ENCODE results near the gene CFAP299.
"Not testable (repeated sequence)": the region's sequence is repeated elsewhere in the genome, so short reads cannot be mapped to it uniquely, and the experiment has no call there.

The CFAP299 gene

DNA sequence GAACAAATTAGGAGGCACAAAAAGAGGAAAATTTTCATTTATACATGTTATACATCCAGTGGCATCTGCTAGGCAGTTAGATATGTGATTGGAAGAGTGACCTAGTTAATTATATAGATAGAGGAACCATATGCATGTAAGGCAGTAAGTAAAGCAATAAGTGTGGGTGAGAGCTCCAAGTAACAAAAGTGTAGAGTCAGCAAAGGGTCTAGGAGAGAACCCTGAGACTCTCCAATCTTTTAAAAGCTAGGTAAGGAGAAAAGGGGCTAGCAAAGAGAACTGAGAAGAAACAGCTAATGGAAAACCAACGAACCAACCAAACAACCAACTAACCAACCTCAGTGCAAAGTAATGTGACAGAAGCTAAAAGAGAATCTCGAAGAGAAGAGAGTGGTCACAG is 3.8 kb upstream of the CFAP299 start:
- WGBS, 2 experiments (ENCODE audit: insufficient coverage in 2 of 2) = 100% methylated on average over 1 of the region's 2 CpGs
- Histone ChIP-seq H3K36me3 (ENCODE audit: control insufficient read depth, insufficient read depth, low read length) (no peaks in the 10 kb centered on the region), H3K4me1 (ENCODE audit: control insufficient read depth, insufficient read depth, low read length, poor library complexity, severe bottlenecking) (no peaks in the 10 kb centered on the region), H3K9me3 (ENCODE audit: control insufficient read depth, low read length) (no peaks in the 10 kb centered on the region), H3K27ac (ENCODE audit: low read depth, low read length, severe bottlenecking) (no peak overlapping the region), H3K4me3 (ENCODE audit: extremely low read depth, insufficient read depth, low read length, poor library complexity, severe bottlenecking) (no peak overlapping the region)

DNA sequence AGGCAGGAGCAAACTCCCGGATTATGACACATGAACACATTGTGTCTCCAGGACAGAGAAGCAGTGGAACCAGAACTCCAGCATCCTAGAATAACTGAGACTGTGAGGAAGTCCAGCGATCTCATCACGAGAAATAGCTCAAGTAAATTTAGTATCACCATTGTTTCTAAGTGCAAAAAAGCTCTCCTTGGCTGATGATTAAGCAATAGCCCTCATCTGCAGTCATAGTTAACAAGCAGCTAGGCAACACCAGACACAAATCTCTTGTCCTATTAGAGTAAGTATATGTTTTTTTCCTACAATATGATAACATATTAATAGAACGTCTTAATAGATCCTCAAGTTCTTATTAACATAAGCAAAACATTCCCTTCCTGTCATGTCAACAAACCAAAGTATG is 2.4 kb upstream of the CFAP299 start:
- 81 to 93% methylated on average over 3 of the region's 4 CpGs for WGBS, 2 experiments (ENCODE audit: insufficient coverage in 2 of 2)
- H3K4me3 ChIP-seq (ENCODE audit: extremely low read depth, insufficient read depth, low read length, poor library complexity, severe bottlenecking) = no peak overlapping the region
- H3K9me3 ChIP-seq (ENCODE audit: control insufficient read depth, low read length) = no peaks in the 10 kb centered on the region
- H3K27ac ChIP-seq (ENCODE audit: low read depth, low read length, severe bottlenecking) = no peak overlapping the region
- no peaks in the 10 kb centered on the region for H3K4me1 ChIP-seq (ENCODE audit: control insufficient read depth, insufficient read depth, low read length, poor library complexity, severe bottlenecking)
- H3K36me3 ChIP-seq (ENCODE audit: control insufficient read depth, insufficient read depth, low read length) = no peaks in the 10 kb centered on the region

DNA sequence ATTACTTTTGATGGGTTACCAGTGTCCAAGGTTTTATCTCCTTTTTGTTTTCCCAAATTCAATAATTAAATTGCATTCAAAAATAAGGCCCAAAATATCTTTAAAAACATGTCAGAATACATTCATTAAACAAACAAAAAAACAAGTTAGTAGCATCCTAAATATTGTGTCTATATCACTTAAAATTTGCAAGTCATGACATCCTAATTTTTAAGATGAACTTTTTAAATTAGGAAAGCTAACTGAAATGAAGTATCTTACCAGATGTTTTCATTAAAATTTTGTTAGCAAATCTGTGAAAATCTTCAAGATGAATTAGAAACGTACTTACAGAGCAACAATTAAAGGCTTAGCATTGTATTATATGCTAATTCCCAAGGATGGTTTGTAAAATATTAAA is 962 bp upstream of the CFAP299 start:
- no CpG with 5 or more reads among the region's 1 CpG for WGBS, 2 experiments (ENCODE audit: insufficient coverage in 2 of 2)
- Histone ChIP-seq H3K9me3 (ENCODE audit: control insufficient read depth, low read length) (no peaks in the 10 kb centered on the region), H3K36me3 (ENCODE audit: control insufficient read depth, insufficient read depth, low read length) (no peaks in the 10 kb centered on the region), H3K4me1 (ENCODE audit: control insufficient read depth, insufficient read depth, low read length, poor library complexity, severe bottlenecking) (no peaks in the 10 kb centered on the region), H3K27ac (ENCODE audit: low read depth, low read length, severe bottlenecking) (no peak overlapping the region), H3K4me3 (ENCODE audit: extremely low read depth, insufficient read depth, low read length, poor library complexity, severe bottlenecking) (no peak overlapping the region)

DNA sequence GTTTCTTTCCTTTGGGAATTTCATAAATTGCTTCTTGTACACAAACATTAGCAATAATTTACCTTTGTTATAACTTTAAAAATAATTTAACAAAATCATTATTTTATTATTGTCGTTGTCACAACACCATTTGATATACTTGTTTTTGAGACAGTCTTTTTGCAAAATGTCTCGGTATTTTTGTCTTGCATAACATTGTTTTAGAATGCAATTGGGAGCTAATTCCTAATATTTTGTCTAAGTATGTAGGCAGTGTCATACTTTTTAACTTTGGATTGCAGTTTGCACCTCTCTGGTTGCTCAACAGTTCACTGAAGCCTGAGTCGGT is 340 bp upstream of the CFAP299 start:
- 0% methylated on average over 1 of the region's 3 CpGs; no CpG with 5 or more reads in 1 of the 2 experiments for WGBS, 2 experiments (ENCODE audit: insufficient coverage in 2 of 2)
- no peak overlapping the region for H3K27ac ChIP-seq (ENCODE audit: low read depth, low read length, severe bottlenecking)
- no peaks in the 10 kb centered on the region for H3K9me3 ChIP-seq (ENCODE audit: control insufficient read depth, low read length)
- H3K4me3 ChIP-seq (ENCODE audit: extremely low read depth, insufficient read depth, low read length, poor library complexity, severe bottlenecking) = peak overlapping the region; percentile 55
- no peaks in the 10 kb centered on the region for H3K4me1 ChIP-seq (ENCODE audit: control insufficient read depth, insufficient read depth, low read length, poor library complexity, severe bottlenecking)
- H3K36me3 ChIP-seq (ENCODE audit: control insufficient read depth, insufficient read depth, low read length) = no peaks in the 10 kb centered on the region

DNA sequence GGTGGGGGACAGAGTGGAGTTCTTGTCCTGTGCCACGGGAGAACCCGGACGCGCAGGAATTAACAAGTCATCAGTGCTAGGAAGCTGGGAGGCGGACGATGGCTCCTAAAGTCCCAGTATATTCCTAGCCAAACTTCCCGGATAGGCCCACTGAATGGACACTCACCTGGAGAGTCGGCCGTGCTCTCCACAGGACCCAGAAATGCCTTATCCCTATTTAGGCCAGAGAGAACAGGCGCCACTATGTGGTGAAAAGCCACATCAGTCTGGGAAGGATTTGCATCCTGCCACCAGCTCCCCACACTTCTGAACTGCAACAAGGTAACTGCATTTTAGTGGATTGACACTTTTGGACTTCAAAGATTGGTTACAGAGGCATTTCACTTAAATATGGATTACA is 1.1 kb downstream of the CFAP299 start:
- 0 to 21% methylated on average over 3 to 4 of the region's 10 CpGs for WGBS, 2 experiments (ENCODE audit: insufficient coverage in 2 of 2)
- Histone ChIP-seq H3K4me3 (ENCODE audit: extremely low read depth, insufficient read depth, low read length, poor library complexity, severe bottlenecking) (no peak overlapping the region), H3K36me3 (ENCODE audit: control insufficient read depth, insufficient read depth, low read length) (no peaks in the 10 kb centered on the region), H3K27ac (ENCODE audit: low read depth, low read length, severe bottlenecking) (no peak overlapping the region), H3K4me1 (ENCODE audit: control insufficient read depth, insufficient read depth, low read length, poor library complexity, severe bottlenecking) (no peaks in the 10 kb centered on the region), H3K9me3 (ENCODE audit: control insufficient read depth, low read length) (no peaks in the 10 kb centered on the region)

DNA sequence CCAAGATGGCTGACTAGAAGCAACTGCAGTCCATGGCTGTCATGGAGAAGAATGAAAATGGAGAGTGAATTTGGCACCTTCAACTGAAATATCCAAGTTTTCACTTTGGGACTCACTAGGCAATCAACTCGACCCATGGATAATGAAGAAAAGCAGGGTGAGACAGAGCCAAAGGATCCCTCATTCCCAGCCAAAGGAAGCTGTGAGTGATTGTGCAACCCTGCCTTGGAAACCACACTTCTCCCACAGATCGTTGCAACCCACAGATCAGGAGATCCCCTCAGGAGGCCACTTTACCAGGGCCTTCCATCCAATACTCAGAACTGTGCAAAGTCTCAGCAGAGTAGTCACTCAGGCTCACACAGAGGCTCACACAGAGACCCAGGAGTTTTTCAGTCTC is 4.5 kb downstream of the CFAP299 start:
- H3K27ac ChIP-seq (ENCODE audit: low read depth, low read length, severe bottlenecking) = no peak overlapping the region
- no peaks in the 10 kb centered on the region for H3K4me1 ChIP-seq (ENCODE audit: control insufficient read depth, insufficient read depth, low read length, poor library complexity, severe bottlenecking)
- H3K36me3 ChIP-seq (ENCODE audit: control insufficient read depth, insufficient read depth, low read length) = no peaks in the 10 kb centered on the region
- H3K4me3 ChIP-seq (ENCODE audit: extremely low read depth, insufficient read depth, low read length, poor library complexity, severe bottlenecking) = no peak overlapping the region
- H3K9me3 ChIP-seq (ENCODE audit: control insufficient read depth, low read length) = no peaks in the 10 kb centered on the region
- WGBS, 2 experiments (ENCODE audit: insufficient coverage in 2 of 2) = 78 to 88% methylated on average over 1 of the region's 2 CpGs

DNA sequence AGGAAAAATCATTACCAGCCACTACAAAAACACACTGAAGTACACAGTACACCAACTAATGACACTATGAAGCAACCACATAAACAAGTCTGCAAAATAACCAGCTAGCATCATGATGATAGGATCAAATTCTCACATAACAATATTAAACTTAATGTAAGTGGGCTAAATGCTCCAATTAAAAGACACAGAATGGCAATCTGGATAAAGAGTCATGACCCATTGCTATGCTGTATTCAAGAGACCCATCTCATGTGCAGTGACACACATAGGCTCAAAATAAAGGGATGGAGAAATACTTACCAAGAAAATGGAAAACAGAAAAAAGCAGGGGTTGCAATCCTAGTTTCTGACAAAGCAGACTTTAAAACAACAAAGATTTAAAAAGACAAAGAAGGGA is 7.2 kb downstream of the CFAP299 start:
- not testable (repeated sequence) for H3K9me3 ChIP-seq (ENCODE audit: control insufficient read depth, low read length); H3K27ac ChIP-seq (ENCODE audit: low read depth, low read length, severe bottlenecking); H3K4me3 ChIP-seq (ENCODE audit: extremely low read depth, insufficient read depth, low read length, poor library complexity, severe bottlenecking); H3K36me3 ChIP-seq (ENCODE audit: control insufficient read depth, insufficient read depth, low read length); H3K4me1 ChIP-seq (ENCODE audit: control insufficient read depth, insufficient read depth, low read length, poor library complexity, severe bottlenecking)

DNA sequence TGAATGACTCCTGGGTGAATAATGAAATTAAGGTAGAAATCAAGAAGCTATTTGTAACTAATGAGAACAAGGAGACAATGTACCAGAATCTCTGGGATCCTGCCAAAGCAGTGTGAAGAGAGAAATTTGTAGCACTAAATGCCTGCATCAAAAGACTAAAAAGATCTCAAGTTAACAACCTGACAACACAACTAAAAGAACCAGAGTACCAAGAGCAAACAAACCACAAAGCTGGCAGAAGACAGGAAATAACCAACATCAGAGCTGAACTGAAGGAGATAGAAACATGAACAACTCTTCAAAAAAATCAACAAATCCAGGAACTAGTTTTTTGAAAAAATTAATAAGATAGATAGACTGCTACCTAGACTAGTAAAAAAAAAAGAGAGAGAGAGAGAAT is 8.4 kb downstream of the CFAP299 start:
- Histone ChIP-seq H3K4me1 (ENCODE audit: control insufficient read depth, insufficient read depth, low read length, poor library complexity, severe bottlenecking) (no peaks in the 10 kb centered on the region), H3K27ac (ENCODE audit: low read depth, low read length, severe bottlenecking) (no peak overlapping the region), H3K4me3 (ENCODE audit: extremely low read depth, insufficient read depth, low read length, poor library complexity, severe bottlenecking) (no peak overlapping the region), H3K36me3 (ENCODE audit: control insufficient read depth, insufficient read depth, low read length) (no peaks in the 10 kb centered on the region), H3K9me3 (ENCODE audit: control insufficient read depth, low read length) (no peaks in the 10 kb centered on the region)

DNA sequence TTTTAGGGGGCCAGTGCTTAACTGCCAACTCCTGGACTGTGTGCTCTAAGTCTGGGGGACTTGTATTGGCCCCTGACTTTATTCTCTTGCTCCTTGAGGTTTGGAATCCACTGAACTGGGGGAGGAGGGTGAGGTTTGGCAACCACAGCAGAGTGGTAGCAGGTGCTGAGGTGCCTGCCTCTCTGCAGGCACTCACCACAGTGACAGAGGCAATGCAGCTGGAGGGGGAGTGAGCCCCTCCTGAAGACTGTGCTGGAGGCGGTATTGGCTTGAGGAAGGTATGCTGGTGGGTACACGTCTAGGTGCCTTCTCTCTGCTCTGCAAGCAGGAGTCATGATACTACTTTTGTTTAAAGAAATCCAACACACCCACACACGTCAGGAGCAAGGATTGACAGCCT is 24.6 kb downstream of the CFAP299 start:
- Histone ChIP-seq H3K9me3 (ENCODE audit: control insufficient read depth, low read length) (no peaks in the 10 kb centered on the region), H3K36me3 (ENCODE audit: control insufficient read depth, insufficient read depth, low read length) (no peaks in the 10 kb centered on the region), H3K27ac (ENCODE audit: low read depth, low read length, severe bottlenecking) (no peak overlapping the region), H3K4me1 (ENCODE audit: control insufficient read depth, insufficient read depth, low read length, poor library complexity, severe bottlenecking) (no peaks in the 10 kb centered on the region), H3K4me3 (ENCODE audit: extremely low read depth, insufficient read depth, low read length, poor library complexity, severe bottlenecking) (no peak overlapping the region)
- no CpG with 5 or more reads among the region's 3 CpGs for WGBS, 2 experiments (ENCODE audit: insufficient coverage in 2 of 2)

DNA sequence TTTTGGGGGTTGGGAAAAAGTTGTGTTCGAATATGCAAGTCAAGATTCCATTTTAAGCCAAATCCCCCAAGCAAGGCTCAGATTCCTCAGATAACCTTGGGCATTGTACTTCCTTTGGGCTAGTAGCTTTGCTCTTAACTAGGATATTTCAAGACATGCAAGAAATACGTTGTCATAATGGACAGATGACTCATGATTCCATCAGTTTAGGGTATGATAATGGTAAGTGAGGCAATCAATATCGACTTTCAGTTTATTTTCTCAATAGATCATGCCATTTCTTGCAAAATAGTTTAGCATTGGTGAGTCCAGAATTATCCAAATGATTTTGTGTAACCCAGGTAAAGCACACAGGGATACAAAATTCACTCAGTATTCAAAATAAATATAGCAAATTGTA is 25.4 kb downstream of the CFAP299 start:
- H3K4me1 ChIP-seq (ENCODE audit: control insufficient read depth, insufficient read depth, low read length, poor library complexity, severe bottlenecking) = no peaks in the 10 kb centered on the region
- no peaks in the 10 kb centered on the region for H3K9me3 ChIP-seq (ENCODE audit: control insufficient read depth, low read length)
- no CpG with 5 or more reads among the region's 3 CpGs for WGBS, 2 experiments (ENCODE audit: insufficient coverage in 2 of 2)
- no peaks in the 10 kb centered on the region for H3K36me3 ChIP-seq (ENCODE audit: control insufficient read depth, insufficient read depth, low read length)
- no peak overlapping the region for H3K27ac ChIP-seq (ENCODE audit: low read depth, low read length, severe bottlenecking)
- no peak overlapping the region for H3K4me3 ChIP-seq (ENCODE audit: extremely low read depth, insufficient read depth, low read length, poor library complexity, severe bottlenecking)

DNA sequence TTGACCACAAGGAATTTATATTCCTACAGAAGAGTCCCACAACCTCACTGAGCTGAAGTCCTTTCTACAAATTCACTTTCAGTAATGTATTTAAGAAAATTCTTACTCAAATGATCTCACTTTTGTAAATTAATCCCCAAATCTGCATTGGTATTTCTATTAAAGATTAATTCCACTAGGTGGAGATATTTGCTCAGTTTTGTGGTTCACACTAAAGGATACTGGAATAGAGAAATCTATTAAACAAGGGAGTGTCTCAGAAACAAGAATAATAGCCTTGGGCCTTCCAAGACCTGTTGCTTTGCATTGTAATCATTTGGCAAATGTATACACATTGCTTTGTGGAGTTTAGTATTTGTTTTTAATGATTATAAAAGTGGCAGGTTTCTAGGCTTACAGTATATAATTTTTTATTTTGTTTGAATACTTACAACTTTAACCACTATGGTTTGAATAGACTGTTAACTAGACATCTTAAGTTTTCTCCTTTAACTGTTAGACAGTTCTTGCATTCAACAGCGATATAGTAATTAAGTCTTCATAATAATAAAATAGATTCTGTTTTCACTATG is 25.9 kb downstream of the CFAP299 start:
- H3K9me3 ChIP-seq (ENCODE audit: control insufficient read depth, low read length) = no peaks in the 10 kb centered on the region
- H3K27ac ChIP-seq (ENCODE audit: low read depth, low read length, severe bottlenecking) = no peak overlapping the region
- no peaks in the 10 kb centered on the region for H3K36me3 ChIP-seq (ENCODE audit: control insufficient read depth, insufficient read depth, low read length)
- WGBS, 2 experiments (ENCODE audit: insufficient coverage in 2 of 2) = no CpG with 5 or more reads among the region's 1 CpG
- H3K4me3 ChIP-seq (ENCODE audit: extremely low read depth, insufficient read depth, low read length, poor library complexity, severe bottlenecking) = no peak overlapping the region
- no peaks in the 10 kb centered on the region for H3K4me1 ChIP-seq (ENCODE audit: control insufficient read depth, insufficient read depth, low read length, poor library complexity, severe bottlenecking)
